GM12874 (cell line): Measurements from ENCODE around the gene FSD2.

Experiments
- CTCF ChIP-seq: IDR thresholded peaks from 2 replicates; pipeline ENCODE4 v1.5.1; 2011; ENCODE audit warnings: low read depth, mild to moderate bottlenecking, control low read depth, low read length, moderate library complexity; ENCODE audit not compliant: insufficient read depth

Gene FSD2

DNA sequence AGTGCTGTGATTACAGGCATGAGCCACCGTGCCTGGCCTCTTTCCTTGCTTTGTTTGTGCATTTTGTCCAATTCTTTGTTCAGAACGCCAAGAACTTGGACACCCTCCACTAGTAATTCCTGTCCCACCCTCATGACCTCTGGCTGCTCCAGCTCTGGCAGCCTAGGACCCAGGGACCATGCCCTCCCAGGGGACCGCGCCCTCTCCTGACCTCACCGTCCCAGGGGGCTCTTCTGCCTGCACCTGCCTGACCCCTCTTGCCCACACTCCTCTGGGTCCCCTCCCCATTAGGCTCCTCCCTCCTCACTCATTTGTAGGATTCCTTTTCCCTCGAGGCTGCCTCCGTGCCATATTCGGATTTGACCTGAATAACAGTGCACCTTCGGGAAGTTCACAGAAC, 41.1 kb downstream of the FSD2 start:
- TF ChIP-seq CTCF: no peak

GRCh38 chr15:82764117-82764490, 41.8 kb downstream of the FSD2 start:
- TF ChIP-seq CTCF: no peak

- no peak for TF ChIP-seq CTCF
These were observed 42.3 kb downstream of the FSD2 start for GRCh38 chr15:82763361-82764116.

GRCh38 chr15:82751308-82751707, 54.6 kb downstream of the FSD2 start:
- TF ChIP-seq CTCF: no peak

- no peak for TF ChIP-seq CTCF
These were observed 55.1 kb downstream of the FSD2 start for GRCh38 chr15:82750831-82751180.

DNA sequence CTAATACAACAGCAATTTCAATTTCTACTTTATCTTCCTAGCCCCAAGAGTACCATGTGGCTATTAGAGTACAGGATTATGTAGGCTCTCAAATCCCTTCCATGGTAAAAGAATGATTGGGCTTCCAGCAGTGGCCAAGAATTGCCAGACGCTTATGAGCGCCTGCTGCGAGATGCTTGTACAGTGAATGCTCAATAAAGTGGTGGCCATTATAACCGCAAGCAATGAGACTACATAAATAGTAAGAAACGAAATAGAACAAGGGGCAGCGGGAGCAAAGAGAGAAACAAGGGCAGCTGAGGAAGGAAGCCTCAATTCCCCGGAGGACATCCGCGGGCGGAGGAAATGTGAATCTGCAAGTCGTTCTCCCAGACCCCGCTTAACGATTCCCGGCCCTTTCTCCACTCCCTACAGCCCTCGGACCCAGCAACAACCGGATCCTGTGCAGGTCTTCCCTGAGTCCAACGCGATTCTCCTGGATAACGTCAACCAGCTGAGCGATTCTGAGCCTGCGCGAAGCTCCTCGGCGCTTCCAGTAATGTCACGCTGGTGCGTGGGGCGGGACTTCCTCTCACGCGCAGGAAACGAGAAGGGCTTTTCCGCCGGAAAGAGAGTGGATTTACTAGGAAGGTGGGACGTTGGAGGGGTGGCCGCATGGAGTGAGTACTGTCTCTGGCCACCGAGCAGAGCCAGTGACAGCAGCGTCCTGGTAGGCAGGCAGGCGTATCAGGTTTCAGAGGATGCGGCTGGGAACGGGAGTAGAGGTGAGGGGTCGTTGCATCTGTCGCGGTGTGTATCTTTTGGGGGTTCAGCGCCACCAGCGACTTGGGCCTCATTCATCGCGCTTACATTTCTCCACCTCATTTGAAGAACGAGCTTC, 55.7 kb downstream of the FSD2 start:
- TF ChIP-seq CTCF: no peak

DNA sequence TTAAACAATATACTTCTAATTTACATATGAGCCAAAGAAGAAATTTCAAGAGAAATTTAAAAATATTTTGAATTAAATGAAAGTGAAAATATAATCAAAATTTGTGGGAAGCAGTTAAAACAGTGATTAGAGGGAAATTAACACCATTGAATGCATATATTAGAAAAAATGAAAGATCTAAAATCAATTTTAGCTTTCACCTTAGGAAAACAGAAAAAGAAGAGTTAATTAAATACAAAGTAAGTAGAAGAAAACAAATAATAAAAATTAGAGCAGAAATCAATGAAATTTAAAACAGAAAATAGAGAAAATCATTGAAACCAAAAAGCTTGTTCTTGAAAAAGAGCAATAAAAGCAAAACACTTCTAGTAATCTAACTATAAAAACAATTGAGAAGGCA, 57.6 kb downstream of the FSD2 start:
- TF ChIP-seq CTCF: no peak
